GM12878 (cell line): ENCODE data around the gene ALG11.

Experiments used
- CEBPB ChIP-seq, 2 experiments: fragments of 150-350 bp in 1 of 2; IDR thresholded peaks; 2 replicates each; pipeline ENCODE4 v1.6.1; 2012 to 2014; ENCODE audit warnings: low read depth in 2 of 2, low read length in 2 of 2, borderline replicate concordance in 1 of 2, inconsistent platforms in 1 of 2
- CHD4 ChIP-seq: fragments of 200-600 bp; sonication (generic); IDR thresholded peaks from 2 replicates; pipeline ENCODE4 v1.6.1; 2016; ENCODE audit warnings: mild to moderate bottlenecking

DNA sequence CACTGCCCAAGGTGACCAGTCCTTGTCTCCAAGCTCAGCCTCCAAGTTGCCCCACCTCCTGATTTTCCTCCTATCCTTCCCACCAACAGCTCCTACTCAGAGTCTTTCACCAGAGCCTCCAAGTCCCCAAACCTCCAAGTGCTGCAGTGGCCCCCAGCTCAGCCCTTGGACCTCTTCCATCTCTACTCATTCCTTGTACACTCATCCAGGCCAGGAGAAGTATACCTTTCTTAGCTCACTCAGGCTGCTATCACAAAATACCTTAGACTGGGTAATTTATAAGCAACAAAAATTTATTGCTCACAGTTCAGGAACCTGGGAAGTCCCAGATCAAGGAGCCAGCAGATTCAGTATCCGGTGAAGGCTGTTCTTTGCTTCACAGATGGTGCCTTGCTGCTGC is 12.3 kb upstream of the ALG11 start:
- no peak for TF ChIP-seq CEBPB (IDR thresholded peaks at IDR 0.05; ENCODE audit: borderline replicate concordance in 1 of 2, low read depth in 2 of 2, low read length in 2 of 2)
- TF ChIP-seq CHD4, result no peak
